Measurements from ENCODE around the gene SDR39U1.

SDR39U1 gene

GRCh38 chr14:24428628-24429394, 13.8 kb downstream of the SDR39U1 start:
- no peak for DNase-seq

- no peak for DNase-seq
Measured at GRCh38 chr14:24427537-24428508, 14.8 kb downstream of the SDR39U1 start.

GRCh38 chr14:24426912-24427536, 15.6 kb downstream of the SDR39U1 start:
- peak in 4 of 6 experiments; percentile 16 to 40 (median 20) for DNase-seq

- no peak for DNase-seq
Measured at GRCh38 chr14:24426150-24426911, 16.2 kb downstream of the SDR39U1 start.

- DNase-seq, result peak in 1 of 6 experiments; percentile 9
Measured at GRCh38 chr14:24425704-24426103, 16.9 kb downstream of the SDR39U1 start.

- DNase-seq, result no peak
Measured at GRCh38 chr14:24422694-24423601, 19.6 kb downstream of the SDR39U1 start.

GRCh38 chr14:24422261-24422660, 20.3 kb downstream of the SDR39U1 start:
- no peak for DNase-seq

- DNase-seq, result no peak
Measured at GRCh38 chr14:24418492-24418873, 24.1 kb downstream of the SDR39U1 start.

- no peak for DNase-seq
Measured at GRCh38 chr14:24417832-24418491, 24.6 kb downstream of the SDR39U1 start.

GRCh38 chr14:24416932-24417619, 25.5 kb downstream of the SDR39U1 start:
- no peak for DNase-seq

- no peak for DNase-seq
Measured at GRCh38 chr14:24416254-24416931, 26.2 kb downstream of the SDR39U1 start.

- no peak for DNase-seq
Measured at GRCh38 chr14:24415421-24416253, 26.9 kb downstream of the SDR39U1 start.

- no peak for DNase-seq
Measured at GRCh38 chr14:24414732-24415420, 27.7 kb downstream of the SDR39U1 start.

GRCh38 chr14:24414077-24414476, 28.5 kb downstream of the SDR39U1 start:
- no peak for DNase-seq

- peak in 4 of 6 experiments; percentile 1 to 16 (median 9) for DNase-seq
Measured at GRCh38 chr14:24411443-24412389, 30.9 kb downstream of the SDR39U1 start.

- no peak for DNase-seq
Measured at GRCh38 chr14:24409956-24410355, 32.6 kb downstream of the SDR39U1 start.

GRCh38 chr14:24409192-24409591, 33.4 kb downstream of the SDR39U1 start:
- no peak for DNase-seq
